GM19467 (cell line): ENCODE results near the gene DOK1.
A peak's percentile ranks its signal among the peaks of the same experiment; 100 is the strongest.

Experiments used
- ATAC-seq: cut with Tn5 transposase; IDR thresholded peaks from one replicate; pipeline ENCODE4 v1.9.1; 2021; ENCODE audit warnings: mild to moderate bottlenecking, moderate library complexity; ENCODE audit not compliant: unreplicated experiment

The DOK1 gene

DNA sequence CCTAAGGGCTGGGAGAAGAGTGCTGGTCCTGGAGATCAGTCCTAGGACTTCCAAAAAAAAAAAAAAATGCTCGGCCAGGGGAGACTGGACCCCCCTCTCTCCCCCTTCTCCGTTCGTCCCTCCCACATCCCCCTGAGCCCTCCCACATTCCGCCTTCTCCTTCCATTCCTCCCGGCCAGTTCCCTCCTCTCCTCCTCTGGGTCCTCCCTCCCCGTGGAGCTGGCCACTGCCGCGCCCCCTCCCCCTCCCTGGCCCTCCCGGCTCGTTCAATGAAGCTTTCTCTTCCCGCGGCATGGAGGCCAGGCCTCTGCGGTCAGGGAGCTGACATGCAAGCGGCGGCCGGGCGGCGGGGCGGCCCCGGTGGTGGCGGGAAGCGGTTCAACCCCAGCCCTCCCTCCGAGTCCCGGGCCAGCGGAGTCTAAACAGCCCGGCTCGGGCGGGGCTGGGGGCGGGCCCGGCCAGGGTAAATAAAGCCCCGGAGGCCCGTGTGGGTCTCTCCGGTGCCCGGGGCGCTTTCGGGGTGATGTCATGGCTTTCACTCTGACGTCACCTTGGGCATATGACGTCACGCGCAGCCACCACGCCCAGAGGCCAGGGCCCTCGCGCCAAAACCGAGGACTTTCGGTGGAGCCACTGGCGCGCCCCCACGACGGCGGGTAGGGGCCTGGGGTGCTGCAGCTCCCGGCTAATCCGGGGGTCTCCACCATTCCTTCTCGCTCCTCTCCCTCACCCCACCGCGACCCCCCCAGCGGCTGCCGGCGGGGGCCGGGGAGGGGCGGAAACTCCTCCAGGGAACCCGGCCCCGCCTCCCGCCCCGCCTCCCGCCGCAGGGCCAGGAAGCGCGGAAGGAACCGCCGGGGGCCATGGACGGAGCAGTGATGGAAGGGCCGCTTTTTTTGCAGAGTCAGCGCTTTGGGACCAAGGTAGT lies at the start of gene DOK1, which contains the start of gene LOXL3:
Gene DOK1, plus strand, starts transcription at position 829 of the 928 bp plus-strand sequence. Its CDS starts 35 bp downstream, at position 864.
Gene LOXL3, minus strand, starts transcription at position 51 of the 928 bp plus-strand sequence. CDS start 1,308 bp downstream, outside the sequence.
- ATAC-seq = peak; percentile 47

DNA sequence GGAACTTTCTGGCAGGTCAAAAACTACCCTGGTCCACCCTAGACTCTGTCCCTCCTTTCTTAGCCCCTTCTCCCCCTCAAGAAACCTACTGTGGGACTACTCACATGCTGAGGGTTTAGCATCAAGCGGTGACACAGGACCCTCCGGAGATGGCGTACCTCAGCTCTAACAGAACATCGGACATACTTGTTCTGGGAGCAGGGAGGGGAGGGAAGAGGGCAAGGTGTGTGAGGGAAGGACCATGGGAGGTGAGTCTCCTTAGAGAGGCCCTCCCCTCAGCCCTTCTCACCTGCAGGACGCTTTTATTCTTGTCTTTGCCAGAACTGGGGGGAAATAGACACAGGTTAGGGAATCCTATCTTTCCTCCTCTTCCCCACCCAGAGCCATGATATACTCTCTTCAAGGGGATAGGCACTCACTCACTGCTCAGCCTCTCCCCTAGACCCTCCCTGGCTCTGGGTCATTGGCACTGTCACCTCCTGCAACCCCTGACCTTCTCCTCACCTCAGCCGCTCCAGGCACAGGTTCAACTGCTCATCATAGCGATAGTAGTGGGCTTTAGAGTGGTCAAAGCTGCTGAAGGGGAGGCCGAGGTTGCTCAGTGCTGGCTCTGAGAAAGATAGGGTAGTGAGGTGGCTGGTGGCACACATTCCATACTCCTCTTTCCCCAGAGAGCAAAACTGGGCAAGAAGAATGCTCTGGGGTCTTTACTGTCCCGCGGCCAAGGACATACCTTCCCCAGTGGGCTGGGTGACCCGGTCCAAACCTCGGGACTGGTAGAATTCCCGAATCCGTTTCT lies 48.9 kb upstream of the DOK1 start:
- no peak for ATAC-seq

- ATAC-seq = peak; percentile 85
Observed at GRCh38 chr2:74507145-74507925, 47.2 kb upstream of the DOK1 start, which contains the start of gene PCGF1. Gene PCGF1, minus strand, starts transcription at chr2:74507695. Its CDS starts 27 bp downstream, at chr2:74507668.

DNA sequence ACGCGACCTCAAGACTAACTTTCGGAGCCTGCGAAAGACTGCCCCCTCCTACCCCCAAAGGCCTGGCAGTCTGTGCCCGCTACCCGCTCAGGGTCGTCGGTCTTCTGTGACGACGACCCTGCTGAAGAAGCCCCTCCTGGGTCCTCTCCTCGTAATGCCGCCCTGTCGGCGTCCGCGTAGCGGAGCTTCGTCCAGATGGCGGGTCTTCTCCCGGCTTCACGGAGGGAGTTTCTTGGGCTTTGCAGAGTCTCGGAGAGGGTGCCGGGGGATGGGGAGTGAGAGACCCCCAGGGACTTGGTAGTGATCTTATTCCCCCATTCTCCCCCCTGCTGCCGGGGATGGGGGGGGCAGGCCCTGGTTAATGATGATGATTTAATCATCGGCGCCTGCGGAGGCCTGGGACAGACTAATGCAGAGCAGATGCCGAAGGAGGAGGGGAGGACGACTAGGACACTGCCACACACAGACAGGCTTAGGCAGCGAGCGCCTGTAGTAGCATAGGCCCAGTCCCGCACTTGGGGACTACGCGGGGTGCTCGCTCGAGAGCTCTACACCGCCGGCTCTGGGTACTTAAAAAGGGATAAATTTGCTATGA lies 46.5 kb upstream of the DOK1 start:
- ATAC-seq = peak; percentile 3

DNA sequence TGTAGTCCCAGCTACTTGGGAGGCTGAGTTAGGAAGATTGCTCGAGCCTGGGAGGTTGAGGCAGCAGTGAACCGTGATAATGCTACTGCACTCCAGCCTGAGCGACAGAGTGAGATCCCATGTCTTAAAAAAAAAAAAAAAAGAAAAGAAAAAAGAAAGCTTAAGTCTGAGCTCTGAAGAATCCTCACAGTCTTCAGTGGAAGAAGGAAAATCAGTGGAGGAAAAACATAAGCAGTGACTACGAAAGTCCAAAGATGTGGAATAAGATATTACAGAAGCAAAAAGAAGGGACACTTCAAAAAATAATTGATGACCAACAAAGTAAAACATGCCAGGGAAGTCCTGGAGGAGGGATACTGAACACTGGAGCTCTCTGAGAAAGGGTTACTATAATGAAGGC lies 44.2 kb upstream of the DOK1 start:
- no peak for ATAC-seq

DNA sequence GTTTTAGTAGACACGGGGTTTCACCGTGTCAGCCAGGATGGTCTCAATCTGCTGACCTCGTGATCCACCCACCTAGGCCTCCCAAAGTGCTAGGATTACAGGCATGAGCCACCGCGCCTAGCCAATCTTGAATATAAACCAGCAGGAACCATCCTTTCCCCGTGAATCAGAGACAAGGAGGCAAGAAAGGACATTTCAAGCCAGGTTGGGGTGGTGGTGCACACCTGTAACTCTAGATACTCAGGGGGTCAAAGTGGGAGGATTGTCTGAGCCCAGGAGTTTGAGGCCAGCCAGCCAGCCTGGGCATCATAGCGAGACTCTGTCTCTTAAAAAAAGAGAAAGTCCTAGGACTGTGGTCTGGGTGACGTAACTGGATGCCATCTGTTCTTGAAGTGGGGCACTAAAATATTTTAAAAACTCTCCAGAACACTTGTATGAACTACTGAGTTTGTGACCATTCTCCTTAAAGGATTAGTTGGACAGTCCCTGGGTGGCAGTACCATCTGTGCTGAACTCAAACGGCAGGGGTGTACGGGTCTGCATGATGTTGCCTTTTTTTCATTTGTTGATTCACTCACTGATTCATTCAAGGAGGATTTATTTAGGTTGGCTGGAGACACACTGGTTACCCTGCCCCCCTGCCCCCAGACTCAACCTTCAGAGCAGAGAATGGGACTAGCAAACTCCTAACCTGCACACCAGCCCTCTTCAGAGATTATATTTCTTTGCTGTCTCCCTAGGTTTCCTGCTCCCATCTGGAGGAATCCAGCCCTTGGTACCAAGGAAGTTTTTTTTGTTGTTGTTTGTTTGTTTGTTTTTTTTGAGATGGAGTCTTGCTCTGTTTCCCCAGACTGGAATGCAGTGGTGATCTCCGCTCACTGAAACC lies 43.2 kb upstream of the DOK1 start:
- no peak for ATAC-seq

GRCh38 chr2:74512744-74513604 lies 41.5 kb upstream of the DOK1 start:
- ATAC-seq = no peak

DNA sequence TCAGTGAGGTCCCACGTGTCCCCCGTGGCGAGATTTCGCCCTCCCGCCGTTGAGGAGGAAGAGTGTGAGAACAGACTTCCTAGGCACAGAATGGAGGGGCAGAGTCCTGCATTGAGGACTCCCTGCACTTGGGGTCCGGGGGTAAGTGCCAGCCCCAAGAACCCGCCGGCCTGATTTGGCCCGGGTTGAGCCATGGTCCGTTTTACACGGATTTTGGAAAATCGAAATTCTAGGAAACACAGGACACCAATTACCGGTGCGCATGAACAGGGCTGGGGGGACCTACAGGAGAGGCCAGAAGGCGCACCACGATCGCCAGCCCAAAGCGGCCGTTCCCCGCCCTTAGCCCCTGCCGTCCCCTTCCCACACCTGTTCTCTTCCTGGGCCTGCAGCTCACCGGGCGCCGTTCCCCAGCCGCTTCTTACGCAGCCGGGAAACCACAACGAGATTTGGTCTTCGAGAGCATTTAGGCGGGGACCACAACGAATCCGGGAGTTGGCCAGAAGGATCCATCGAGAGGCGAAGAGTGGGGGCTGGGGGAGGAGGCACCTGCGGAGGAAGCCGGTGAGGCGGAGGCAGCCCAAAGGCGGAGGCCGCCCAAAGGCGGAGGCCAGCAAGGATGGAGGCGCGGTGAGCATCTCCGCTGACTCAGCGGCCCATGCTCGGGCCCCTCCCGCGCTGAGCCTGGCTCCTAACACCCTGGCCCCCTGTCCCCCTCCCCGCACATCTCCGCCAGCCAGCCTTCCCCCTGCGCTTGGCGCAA lies 40.7 kb upstream of the DOK1 start:
- ATAC-seq = no peak

DNA sequence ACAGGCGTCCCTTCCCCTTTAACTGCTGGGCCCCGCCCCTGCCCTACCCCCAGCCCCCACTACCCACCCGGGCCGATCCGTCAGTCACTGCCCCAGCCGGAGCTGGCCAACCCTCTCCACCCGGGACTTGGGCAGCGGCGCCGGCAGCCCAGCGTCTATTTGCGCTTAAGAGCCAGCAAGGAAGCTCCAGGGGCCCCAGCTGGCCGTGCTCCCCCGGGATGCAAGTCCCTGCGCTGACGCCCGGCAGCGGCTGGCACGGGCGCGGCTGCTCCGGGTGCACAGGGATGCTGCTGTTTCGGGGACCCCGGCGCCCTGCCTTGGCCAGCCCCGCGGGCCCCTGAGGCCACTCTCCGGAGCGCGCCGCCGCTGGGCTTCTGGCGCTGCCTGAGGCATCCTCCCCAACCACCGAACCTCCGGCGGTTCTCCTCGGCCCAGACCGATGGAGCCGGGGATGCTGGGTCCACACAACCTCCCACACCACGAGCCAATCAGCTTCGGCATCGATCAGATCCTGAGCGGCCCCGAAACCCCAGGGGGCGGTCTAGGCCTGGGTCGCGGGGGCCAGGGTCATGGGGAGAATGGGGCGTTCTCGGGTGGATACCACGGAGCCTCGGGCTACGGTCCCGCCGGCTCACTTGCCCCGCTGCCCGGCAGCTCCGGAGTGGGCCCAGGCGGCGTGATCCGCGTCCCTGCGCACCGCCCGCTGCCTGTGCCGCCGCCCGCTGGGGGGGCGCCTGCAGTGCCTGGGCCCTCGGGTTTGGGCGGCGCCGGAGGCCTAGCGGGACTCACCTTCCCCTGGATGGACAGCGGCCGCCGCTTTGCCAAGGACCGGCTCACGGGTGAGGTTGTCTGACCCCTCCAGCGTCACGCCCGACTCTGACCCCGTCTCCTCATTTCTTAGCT lies 39.9 kb upstream of the DOK1 start, which contains the start of gene TLX2:
Gene TLX2, plus strand, starts transcription at position 83 of the 903 bp plus-strand sequence. Its CDS starts 357 bp downstream, at position 440.
- ATAC-seq = no peak

- no peak for ATAC-seq
Observed at GRCh38 chr2:74515271-74515980, 39.1 kb upstream of the DOK1 start.

GRCh38 chr2:74515981-74516633 lies 38.4 kb upstream of the DOK1 start:
- ATAC-seq = peak; percentile 61

DNA sequence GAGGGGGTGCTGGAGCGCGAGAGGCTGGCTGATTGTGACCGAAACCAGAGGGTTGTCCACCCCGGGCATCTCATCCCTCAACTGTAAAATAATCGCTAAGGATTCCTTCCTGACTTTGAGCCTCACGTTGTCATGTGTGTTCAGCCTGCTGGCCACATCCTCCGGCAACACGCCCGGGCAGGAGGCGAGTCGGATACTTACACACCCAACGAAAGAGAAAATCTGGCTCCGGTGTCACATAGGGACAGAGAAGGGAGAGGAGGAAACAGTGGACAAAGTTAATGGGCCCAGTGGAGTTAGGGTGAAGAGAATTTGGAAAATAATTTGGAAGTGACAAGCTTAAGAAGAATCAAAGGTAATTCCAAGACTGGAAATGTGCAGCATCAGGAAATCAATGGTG lies 37.9 kb upstream of the DOK1 start:
- ATAC-seq = no peak

DNA sequence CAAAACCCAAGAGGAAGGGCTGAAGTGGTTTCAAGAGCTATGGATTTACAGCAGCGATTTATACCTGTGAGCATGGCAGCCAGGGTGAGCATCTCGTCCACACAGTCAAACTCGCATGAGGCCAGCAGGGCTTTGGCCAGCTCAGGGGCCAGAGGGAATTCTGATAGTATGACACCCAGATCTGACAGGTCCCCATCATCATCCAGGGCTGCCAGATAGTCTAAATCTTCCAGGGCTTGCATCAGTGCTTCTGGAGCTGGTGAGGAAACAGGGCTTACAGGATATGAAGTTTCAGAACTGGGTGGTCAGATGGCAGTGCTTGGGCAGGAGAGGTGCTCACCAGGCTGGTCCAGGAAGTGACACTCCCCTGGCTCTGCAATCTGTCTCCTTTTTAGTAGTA lies 32.0 kb upstream of the DOK1 start:
- no peak for ATAC-seq

- ATAC-seq = no peak
Observed at GRCh38 chr2:74524005-74524404, 30.5 kb upstream of the DOK1 start.

- no peak for ATAC-seq
Observed at GRCh38 chr2:74524955-74525716, 29.4 kb upstream of the DOK1 start.
